ENCODE results near the gene CELSR1. TPM values are rescaled to one million over a fixed set of nuclear protein-coding genes. Genes with fewer than 3 reads are reported as not detected.

Gene CELSR1
- total RNA-seq, 1 donor from 2014 or later: 16.0 TPM

GRCh38 chr22:46463435-46464227 lies 73.8 kb downstream of the CELSR1 start:
- Mint-ChIP-seq H3K9me3 (ENCODE audit: unreplicated experiment) (no peaks in the 10 kb centered on the region), H3K27me3 (ENCODE audit: unreplicated experiment) (no peaks in the 10 kb centered on the region), H3K36me3 (ENCODE audit: unreplicated experiment) (peaks cover 12% of the 10 kb centered on the region), H3K4me1 (ENCODE audit: unreplicated experiment) (peaks cover 23% of the 10 kb centered on the region), H3K4me3 (ENCODE audit: unreplicated experiment) (no peak overlapping the region), H3K27ac (ENCODE audit: unreplicated experiment) (no peak overlapping the region)
- no peak for DNase-seq (ENCODE audit: extremely low spot score, unreplicated experiment)
- TF ChIP-seq, protein P1, sequence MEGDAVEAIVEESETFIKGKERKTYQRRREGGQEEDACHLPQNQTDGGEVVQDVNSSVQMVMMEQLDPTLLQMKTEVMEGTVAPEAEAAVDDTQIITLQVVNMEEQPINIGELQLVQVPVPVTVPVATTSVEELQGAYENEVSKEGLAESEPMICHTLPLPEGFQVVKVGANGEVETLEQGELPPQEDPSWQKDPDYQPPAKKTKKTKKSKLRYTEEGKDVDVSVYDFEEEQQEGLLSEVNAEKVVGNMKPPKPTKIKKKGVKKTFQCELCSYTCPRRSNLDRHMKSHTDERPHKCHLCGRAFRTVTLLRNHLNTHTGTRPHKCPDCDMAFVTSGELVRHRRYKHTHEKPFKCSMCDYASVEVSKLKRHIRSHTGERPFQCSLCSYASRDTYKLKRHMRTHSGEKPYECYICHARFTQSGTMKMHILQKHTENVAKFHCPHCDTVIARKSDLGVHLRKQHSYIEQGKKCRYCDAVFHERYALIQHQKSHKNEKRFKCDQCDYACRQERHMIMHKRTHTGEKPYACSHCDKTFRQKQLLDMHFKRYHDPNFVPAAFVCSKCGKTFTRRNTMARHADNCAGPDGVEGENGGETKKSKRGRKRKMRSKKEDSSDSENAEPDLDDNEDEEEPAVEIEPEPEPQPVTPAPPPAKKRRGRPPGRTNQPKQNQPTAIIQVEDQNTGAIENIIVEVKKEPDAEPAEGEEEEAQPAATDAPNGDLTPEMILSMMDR (IDR thresholded peaks at IDR 0.05): no peak

- no peaks in the 10 kb centered on the region for H3K9me3 Mint-ChIP-seq (ENCODE audit: unreplicated experiment)
- TF ChIP-seq, protein P1 (IDR thresholded peaks at IDR 0.05): no peak
- H3K36me3 Mint-ChIP-seq (ENCODE audit: unreplicated experiment): peaks cover 12% of the 10 kb centered on the region
- H3K4me1 Mint-ChIP-seq (ENCODE audit: unreplicated experiment): peaks cover 31% of the 10 kb centered on the region
- H3K27me3 Mint-ChIP-seq (ENCODE audit: unreplicated experiment): no peaks in the 10 kb centered on the region
- no peak overlapping the region for H3K27ac Mint-ChIP-seq (ENCODE audit: unreplicated experiment)
- DNase-seq (ENCODE audit: extremely low spot score, unreplicated experiment): no peak
- H3K4me3 Mint-ChIP-seq (ENCODE audit: unreplicated experiment): no peak overlapping the region
Measured at GRCh38 chr22:46462726-46463371, 74.6 kb downstream of the CELSR1 start.

DNA sequence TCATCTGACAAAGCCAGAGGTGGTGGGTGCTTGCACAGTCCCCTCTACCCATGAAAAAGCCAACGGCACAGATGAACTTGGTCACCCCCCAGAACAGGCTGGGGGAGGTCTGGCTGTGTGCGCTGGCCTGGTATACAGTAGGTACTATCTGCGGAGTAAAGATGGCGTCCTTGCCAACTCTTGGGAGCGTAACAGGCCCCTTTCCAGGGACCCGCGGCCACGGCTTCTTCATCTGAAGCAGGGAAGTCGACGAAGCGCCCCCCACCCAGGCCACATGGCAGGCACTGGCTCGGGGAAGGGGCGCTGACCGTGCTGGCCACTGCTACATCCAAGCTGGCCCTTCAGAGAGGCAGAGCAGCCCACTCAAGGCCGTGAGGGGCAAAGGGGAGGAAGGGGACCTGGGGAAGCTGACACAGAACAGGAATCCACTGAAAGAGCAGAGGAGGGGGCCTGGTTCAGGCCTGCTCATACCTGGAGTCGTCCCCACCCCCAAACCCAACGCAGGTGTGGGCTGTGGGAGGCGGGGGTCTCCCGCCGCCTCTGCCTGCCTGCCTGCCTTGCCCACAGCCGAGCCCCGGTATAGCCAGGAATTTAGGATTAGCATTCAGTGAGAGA lies 75.7 kb downstream of the CELSR1 start:
- H3K4me1 Mint-ChIP-seq (ENCODE audit: unreplicated experiment): peaks cover 40% of the 10 kb centered on the region
- no peaks in the 10 kb centered on the region for H3K9me3 Mint-ChIP-seq (ENCODE audit: unreplicated experiment)
- H3K27ac Mint-ChIP-seq (ENCODE audit: unreplicated experiment): no peak overlapping the region
- TF ChIP-seq, protein P1 (IDR thresholded peaks at IDR 0.05): no peak
- no peak overlapping the region for H3K4me3 Mint-ChIP-seq (ENCODE audit: unreplicated experiment)
- no peak for DNase-seq (ENCODE audit: extremely low spot score, unreplicated experiment)
- peaks cover 12% of the 10 kb centered on the region for H3K36me3 Mint-ChIP-seq (ENCODE audit: unreplicated experiment)
- H3K27me3 Mint-ChIP-seq (ENCODE audit: unreplicated experiment): no peaks in the 10 kb centered on the region

DNA sequence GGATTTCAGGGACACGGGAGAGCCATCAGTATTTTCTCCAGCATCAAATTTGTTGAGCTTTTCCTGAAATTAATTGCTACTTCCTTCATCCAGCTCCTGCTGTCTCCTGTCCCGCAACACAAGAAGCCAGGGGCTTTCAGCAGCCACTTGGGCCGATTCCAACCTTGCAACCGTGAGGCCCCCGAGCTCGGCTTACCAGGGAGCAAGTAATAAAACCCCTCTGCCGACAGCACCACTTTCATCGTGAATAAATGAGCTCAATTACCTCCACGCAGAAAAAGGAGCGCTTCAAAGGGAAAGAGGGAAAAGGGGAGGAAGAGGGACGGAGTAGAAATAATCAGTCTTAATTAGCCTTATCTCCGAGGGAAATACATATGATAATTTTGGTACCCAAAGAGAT lies 76.6 kb downstream of the CELSR1 start:
- no peak overlapping the region for H3K4me3 Mint-ChIP-seq (ENCODE audit: unreplicated experiment)
- peaks cover 12% of the 10 kb centered on the region for H3K36me3 Mint-ChIP-seq (ENCODE audit: unreplicated experiment)
- no peak for DNase-seq (ENCODE audit: extremely low spot score, unreplicated experiment)
- H3K27ac Mint-ChIP-seq (ENCODE audit: unreplicated experiment): no peak overlapping the region
- H3K4me1 Mint-ChIP-seq (ENCODE audit: unreplicated experiment): peaks cover 38% of the 10 kb centered on the region
- no peaks in the 10 kb centered on the region for H3K9me3 Mint-ChIP-seq (ENCODE audit: unreplicated experiment)
- TF ChIP-seq, protein P1 (IDR thresholded peaks at IDR 0.05): no peak
- H3K27me3 Mint-ChIP-seq (ENCODE audit: unreplicated experiment): no peaks in the 10 kb centered on the region
